PC-9 (cell line): Measurements from ENCODE around the gene COPS6. TPM values are rescaled to one million over a fixed set of nuclear protein-coding genes. Genes with fewer than 3 reads are reported as not detected.

Experiments
- BruUV-seq: library from RNA; stranded (reverse); fragments of 400-500 nt; replicated peaks from 2 replicates; lab custom pipeline; 2021; lab: Mats Ljungman, UMichigan
- CTCF ChIA-PET: fragments of 300-600 bp; sonication (Branson Sonifier 250); formaldehyde crosslinking; loops from one replicate; lab custom pipeline; 2022; ENCODE audit warnings: antibody characterized with exemption; lab: Charles Lee
- POLR2A ChIA-PET: fragments of 300-600 bp; sonication (Branson Sonifier 250); formaldehyde crosslinking; loops from one replicate; lab custom pipeline; 2022; ENCODE audit warnings: antibody characterized with exemption; ENCODE audit not compliant: unreplicated experiment; lab: Charles Lee
- DNase-seq, 2 experiments: peaks; one replicate each; pipeline versions ENCODE4 v3.0.0 to v3.0.0-alpha.2; 2015 to 2022; ENCODE audit warnings: mixed read lengths in 1 of 2
- H2AFZ ChIP-seq: fragments of 200-600 bp; sonication (generic); 2 replicates; pipeline ENCODE4 v1.8.1; 2017; ENCODE audit warnings: antibody characterized with exemption
- H3F3A ChIP-seq: fragments of 200-600 bp; sonication (generic); 2 replicates; pipeline ENCODE4 v1.8.1; 2017; ENCODE audit warnings: antibody characterized with exemption, mild to moderate bottlenecking, low read depth; ENCODE audit not compliant: insufficient read depth
- H3K27ac ChIP-seq: fragments of 200-600 bp; sonication (generic); 2 replicates; pipeline ENCODE4 v1.6.1; 2016; ENCODE audit warnings: mixed run types
- H3K27me3 ChIP-seq: fragments of 200-600 bp; sonication (generic); 2 replicates; pipeline ENCODE4 v1.6.1; 2016; ENCODE audit warnings: low read depth, mixed run types; ENCODE audit not compliant: insufficient read depth
- H3K36me3 ChIP-seq: fragments of 200-600 bp; sonication (generic); 2 replicates; pipeline ENCODE4 v1.6.1; 2016; ENCODE audit warnings: low read depth, mixed run types
- H3K4me1 ChIP-seq: fragments of 200-600 bp; sonication (generic); replicated peaks from 2 replicates; pipeline ENCODE4 v1.6.1; 2016; ENCODE audit warnings: mixed run types; ENCODE audit not compliant: insufficient read depth
- H3K4me2 ChIP-seq: fragments of 200-600 bp; sonication (generic); 2 replicates; pipeline ENCODE4 v1.6.1; 2017; ENCODE audit warnings: mixed run types
- H3K4me3 ChIP-seq: fragments of 200-600 bp; sonication (generic); 2 replicates; pipeline ENCODE4 v1.6.1; 2016; ENCODE audit warnings: mixed run types
- H3K79me2 ChIP-seq: fragments of 200-600 bp; sonication (generic); 2 replicates; pipeline ENCODE4 v1.6.1; 2017; ENCODE audit warnings: low read depth, mixed run types
- H3K9me2 ChIP-seq: fragments of 200-600 bp; sonication (generic); 2 replicates; pipeline ENCODE4 v1.8.1; 2017; ENCODE audit warnings: mild to moderate bottlenecking; ENCODE audit not compliant: insufficient read depth
- H3K9me3 ChIP-seq: fragments of 200-600 bp; sonication (generic); 2 replicates; pipeline ENCODE4 v1.8.1; 2016; ENCODE audit warnings: low read depth; ENCODE audit not compliant: insufficient read depth
- H4K20me1 ChIP-seq: fragments of 200-600 bp; sonication (generic); 2 replicates; pipeline ENCODE4 v1.8.1; 2017; ENCODE audit not compliant: insufficient read depth
- EZH2 ChIP-seq: fragments of 200-600 bp; sonication (generic); IDR thresholded peaks from 2 replicates; pipeline ENCODE4 v1.8.0; 2017; ENCODE audit warnings: antibody characterized with exemption, low read depth
- intact Hi-C: fragments of 100-400 bp; cut with micrococcal nuclease; formaldehyde crosslinking; loops from one replicate; pipeline ENCODE4 v1.10.0; 2022; ENCODE audit not compliant: unreplicated experiment
- total RNA-seq: library from RNA; stranded (reverse); gene quantifications from 2 replicates; pipeline ENCODE4 v1.2.3, GENCODE V29; 2021
- TF ChIP-seq, protein P1 (sequence below): fragments of 200-600 bp; sonication (generic); conservative IDR thresholded peaks from 2 replicates; pipeline ENCODE4 v1.6.1; 2017; ENCODE audit warnings: mixed run types, antibody characterized with exemption, mild to moderate bottlenecking, moderate library complexity

The COPS6 gene
- total RNA-seq, 1 experiment from 2014 or later, result 145 TPM

DNA sequence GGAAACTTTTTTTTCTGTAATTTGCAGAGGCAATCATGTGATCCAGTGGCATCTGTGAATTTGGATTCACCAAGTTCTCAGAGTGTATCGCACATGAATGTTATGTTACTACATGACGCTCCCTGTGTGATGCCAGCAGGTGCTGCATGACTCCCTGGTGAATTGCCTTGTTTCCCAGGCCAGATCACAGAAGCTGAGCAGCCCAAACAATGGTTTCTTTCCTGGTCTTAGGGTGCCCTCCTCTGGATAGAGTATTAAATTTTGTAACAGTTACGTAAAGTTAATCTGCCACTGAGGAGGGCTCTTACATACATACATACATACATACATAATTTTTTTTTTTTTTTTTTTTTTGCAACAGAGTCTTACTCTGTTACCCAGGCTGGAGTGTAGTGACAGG, 35.6 kb upstream of the COPS6 start:
- Histone ChIP-seq H3K36me3 (0 out of 2 replicates have a peak, but pooled peaks cover 7% of the 10 kb centered on the region), H3K4me2 (no peak overlapping the region), H4K20me1 (no peaks in the 10 kb centered on the region), H3K9me2 (no peaks in the 10 kb centered on the region), H2AFZ (no peak overlapping the region), H3F3A (peaks cover 28% of the 10 kb centered on the region; the same call in 1 of the 2 replicates), H3K4me1 (peaks cover 9% of the 10 kb centered on the region; the same call in 1 of the 2 replicates), H3K27ac (no peak overlapping the region), H3K79me2 (peaks cover 9% of the 10 kb centered on the region; the same call in 1 of the 2 replicates), H3K27me3 (no peaks in the 10 kb centered on the region), H3K4me3 (no peak overlapping the region), H3K9me3 (no peaks in the 10 kb centered on the region)
- no TSS peak for BruUV-seq
- peak; percentile 34 to 63 for DNase-seq
- ChIA-PET POLR2A (interaction anchor here (0.5 kb wide), 3 partner anchors 38 to 531 kb away, joined by 3 to 53 read pairs (median 12); partner anchors contain the start of gene ZKSCAN1), CTCF (interaction anchor here (0.6 to 1.3 kb wide), 6 partner anchors 15 to 1060 kb away, joined by 3 to 15 read pairs (median 9); no protein-coding TSS in a partner anchor)
- intact Hi-C loops, result loop anchor here (1.0 to 2.0 kb wide), 2 partner anchors 59 to 140 kb away; no protein-coding TSS in a partner anchor
- no peak for TF ChIP-seq EZH2
- TF ChIP-seq, protein P1, sequence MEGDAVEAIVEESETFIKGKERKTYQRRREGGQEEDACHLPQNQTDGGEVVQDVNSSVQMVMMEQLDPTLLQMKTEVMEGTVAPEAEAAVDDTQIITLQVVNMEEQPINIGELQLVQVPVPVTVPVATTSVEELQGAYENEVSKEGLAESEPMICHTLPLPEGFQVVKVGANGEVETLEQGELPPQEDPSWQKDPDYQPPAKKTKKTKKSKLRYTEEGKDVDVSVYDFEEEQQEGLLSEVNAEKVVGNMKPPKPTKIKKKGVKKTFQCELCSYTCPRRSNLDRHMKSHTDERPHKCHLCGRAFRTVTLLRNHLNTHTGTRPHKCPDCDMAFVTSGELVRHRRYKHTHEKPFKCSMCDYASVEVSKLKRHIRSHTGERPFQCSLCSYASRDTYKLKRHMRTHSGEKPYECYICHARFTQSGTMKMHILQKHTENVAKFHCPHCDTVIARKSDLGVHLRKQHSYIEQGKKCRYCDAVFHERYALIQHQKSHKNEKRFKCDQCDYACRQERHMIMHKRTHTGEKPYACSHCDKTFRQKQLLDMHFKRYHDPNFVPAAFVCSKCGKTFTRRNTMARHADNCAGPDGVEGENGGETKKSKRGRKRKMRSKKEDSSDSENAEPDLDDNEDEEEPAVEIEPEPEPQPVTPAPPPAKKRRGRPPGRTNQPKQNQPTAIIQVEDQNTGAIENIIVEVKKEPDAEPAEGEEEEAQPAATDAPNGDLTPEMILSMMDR, result peak; percentile 53

- Histone ChIP-seq H3K9me3 (no peaks in the 10 kb centered on the region), H3K4me2 (no peak overlapping the region), H3K4me1 (no peaks in the 10 kb centered on the region), H3K79me2 (no peaks in the 10 kb centered on the region), H3F3A (no peaks in the 10 kb centered on the region; the same call in 1 of the 2 replicates), H3K27me3 (no peaks in the 10 kb centered on the region), H2AFZ (no peak overlapping the region), H3K4me3 (no peak overlapping the region), H4K20me1 (no peaks in the 10 kb centered on the region), H3K27ac (no peak overlapping the region), H3K36me3 (0 out of 2 replicates have a peak, but pooled peaks cover 8% of the 10 kb centered on the region), H3K9me2 (no peaks in the 10 kb centered on the region)
- TF ChIP-seq, protein P1, result no peak
- TF ChIP-seq EZH2, result no peak
- BruUV-seq, result no TSS peak
- CTCF ChIA-PET, result no interaction called here
- POLR2A ChIA-PET, result no interaction called here
- DNase-seq, result no peak
- intact Hi-C loops, result no loop called here
Observed at GRCh38 chr7:100057006-100057405, 31.8 kb upstream of the COPS6 start.

GRCh38 chr7:100059251-100059739, 29.5 kb upstream of the COPS6 start:
- no peak overlapping the region for H3K4me3 ChIP-seq
- 0 out of 2 replicates have a peak, but pooled peaks cover 8% of the 10 kb centered on the region for H3K36me3 ChIP-seq
- H3K4me2 ChIP-seq, result no peak overlapping the region
- no peaks in the 10 kb centered on the region for H3K9me3 ChIP-seq
- ChIA-PET CTCF (interaction anchor here (0.7 kb wide), 2 partner anchors 457 to 1670 kb away, joined by 3 read pairs; no protein-coding TSS in a partner anchor), POLR2A (interaction anchor here (0.6 kb wide), 1 partner anchor 11 kb away, joined by 3 read pairs; no protein-coding TSS in a partner anchor)
- intact Hi-C loops, result no loop called here
- TF ChIP-seq, protein P1, result no peak
- TF ChIP-seq EZH2, result no peak
- BruUV-seq, result no TSS peak
- no peaks in the 10 kb centered on the region for H3K9me2 ChIP-seq
- DNase-seq, result no peak
- no peaks in the 10 kb centered on the region for H3K27me3 ChIP-seq
- H3K4me1 ChIP-seq, result no peaks in the 10 kb centered on the region
- no peak overlapping the region for H3K27ac ChIP-seq
- no peaks in the 10 kb centered on the region for H3K79me2 ChIP-seq
- H4K20me1 ChIP-seq, result no peaks in the 10 kb centered on the region
- no peaks in the 10 kb centered on the region for H3F3A ChIP-seq
- H2AFZ ChIP-seq, result no peak overlapping the region
